DOHH2 (cell line): ENCODE measurements around the gene SV2B.
A peak's percentile ranks its signal among the peaks of the same experiment; 100 is the strongest.

Experiments
- CTCF ChIP-seq: fragments of 200-600 bp; sonication (generic); IDR thresholded peaks from one replicate; pipeline ENCODE4 v1.5.1; 2014; ENCODE audit warnings: antibody characterized with exemption, mild to moderate bottlenecking, low read depth, low read length; ENCODE audit not compliant: poor library complexity, severe bottlenecking
- EZH2phosphoT487 ChIP-seq: fragments of 200-600 bp; sonication (generic); IDR thresholded peaks from 2 replicates; pipeline ENCODE4 v1.6.1; 2017; ENCODE audit warnings: borderline replicate concordance, mild to moderate bottlenecking, antibody characterized with exemption, low read length, moderate library complexity, mixed read lengths

DNA sequence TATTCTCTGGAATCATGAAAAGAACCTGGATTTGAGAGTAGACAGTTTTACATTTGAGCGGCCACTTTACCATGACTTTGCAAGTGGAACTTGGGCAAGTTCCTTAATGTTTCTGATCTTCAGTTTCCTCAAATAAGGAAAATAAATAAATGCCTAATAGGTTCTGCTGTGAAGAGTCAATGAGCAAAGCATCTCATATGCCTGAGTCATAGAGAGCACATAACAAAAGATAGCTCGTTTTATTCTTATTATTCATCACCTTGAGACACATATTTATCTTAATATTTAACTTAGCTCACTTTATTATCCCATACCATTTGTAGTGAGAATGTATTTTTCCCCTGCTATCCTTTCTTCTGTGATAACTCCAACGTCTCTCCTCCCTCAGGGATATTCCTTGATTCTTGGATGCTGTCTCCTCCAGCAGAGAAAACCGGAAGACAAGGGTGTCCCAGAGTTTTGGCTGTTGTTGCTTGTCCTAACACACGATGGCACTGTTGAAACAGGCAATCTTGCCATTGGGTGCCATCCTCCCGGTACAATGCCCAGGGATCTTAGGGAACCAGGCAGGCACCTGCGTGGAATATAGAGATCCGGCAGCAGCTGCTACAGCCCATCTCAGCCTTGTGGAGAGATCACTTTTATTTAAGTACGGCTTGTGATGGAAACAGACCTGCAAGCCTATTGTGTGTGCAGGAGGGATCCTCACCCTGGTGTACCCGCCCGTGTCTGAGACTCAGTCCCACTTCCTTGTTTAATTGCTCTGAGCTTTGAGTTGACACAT, 44.3 kb upstream of the SV2B start:
- peak; percentile 81 for TF ChIP-seq CTCF
- no peak for TF ChIP-seq EZH2phosphoT487
